HS-5 (cell line): Measurements from ENCODE around the gene CREB3L1.

Experiments used
- DNase-seq: peaks from one replicate; pipeline ENCODE4 v3.0.0-alpha.2; 2012; ENCODE audit warnings: low read depth

Gene CREB3L1

DNA sequence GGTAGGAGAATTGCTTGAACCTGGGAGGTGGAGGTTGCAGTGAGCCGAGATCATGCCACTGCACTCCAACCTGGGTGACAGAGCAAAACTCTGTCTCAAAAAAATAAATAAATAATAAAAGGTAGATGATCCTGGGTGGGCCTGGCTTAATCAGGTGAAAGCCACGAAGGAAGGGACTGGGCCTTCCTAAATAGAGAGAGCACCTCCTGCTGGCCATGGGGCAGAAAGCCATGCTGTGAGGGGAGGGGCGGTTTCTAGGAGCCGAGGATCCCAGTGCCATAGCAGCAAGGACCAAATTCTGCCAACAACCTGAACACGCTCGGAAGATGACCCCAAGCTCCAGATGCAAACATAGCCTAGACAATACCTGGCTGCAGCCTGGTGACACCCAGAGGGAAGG is 45.3 kb downstream of the CREB3L1 start:
- DNase-seq = no peak

- no peak for DNase-seq
Observed at GRCh38 chr11:46326813-46327416, 49.5 kb downstream of the CREB3L1 start.

GRCh38 chr11:46327829-46328228 is 50.4 kb downstream of the CREB3L1 start:
- DNase-seq = no peak

GRCh38 chr11:46330154-46330553 is 52.7 kb downstream of the CREB3L1 start:
- DNase-seq = no peak

DNA sequence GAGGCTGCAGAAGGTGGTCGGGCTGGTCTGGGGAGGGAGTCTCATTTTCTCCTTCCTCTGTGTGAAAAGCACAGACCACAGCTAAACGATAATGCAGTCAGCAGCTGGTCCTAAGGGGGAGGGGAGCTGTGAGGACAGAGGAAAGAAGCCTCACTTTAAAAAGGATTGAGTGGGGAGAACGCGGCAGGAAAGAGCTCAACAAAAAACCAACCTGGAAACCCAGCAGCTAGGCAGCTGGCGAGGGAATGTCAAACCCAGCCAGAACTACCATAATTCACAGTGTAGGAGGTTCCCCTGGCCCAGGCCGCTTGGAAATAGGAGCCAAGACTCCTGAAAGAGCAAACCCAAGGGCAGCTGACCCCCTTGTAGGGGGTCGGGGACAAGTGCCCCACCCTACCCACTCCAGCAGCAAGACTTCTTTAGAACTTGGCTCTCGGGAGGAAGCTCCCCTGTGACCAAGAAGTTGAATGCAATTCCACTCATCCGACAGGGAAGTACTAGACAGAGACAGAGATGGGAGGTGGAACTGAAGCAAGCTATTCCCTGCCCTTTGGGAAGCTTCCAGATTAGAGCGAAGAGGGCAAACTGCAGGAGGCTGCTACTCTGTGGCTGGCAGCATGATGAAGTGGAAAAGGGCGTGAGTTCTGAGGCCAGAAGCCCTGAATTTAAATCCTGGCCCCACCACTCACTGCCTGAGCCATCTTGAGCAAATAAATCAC is 53.3 kb downstream of the CREB3L1 start:
- no peak for DNase-seq

DNA sequence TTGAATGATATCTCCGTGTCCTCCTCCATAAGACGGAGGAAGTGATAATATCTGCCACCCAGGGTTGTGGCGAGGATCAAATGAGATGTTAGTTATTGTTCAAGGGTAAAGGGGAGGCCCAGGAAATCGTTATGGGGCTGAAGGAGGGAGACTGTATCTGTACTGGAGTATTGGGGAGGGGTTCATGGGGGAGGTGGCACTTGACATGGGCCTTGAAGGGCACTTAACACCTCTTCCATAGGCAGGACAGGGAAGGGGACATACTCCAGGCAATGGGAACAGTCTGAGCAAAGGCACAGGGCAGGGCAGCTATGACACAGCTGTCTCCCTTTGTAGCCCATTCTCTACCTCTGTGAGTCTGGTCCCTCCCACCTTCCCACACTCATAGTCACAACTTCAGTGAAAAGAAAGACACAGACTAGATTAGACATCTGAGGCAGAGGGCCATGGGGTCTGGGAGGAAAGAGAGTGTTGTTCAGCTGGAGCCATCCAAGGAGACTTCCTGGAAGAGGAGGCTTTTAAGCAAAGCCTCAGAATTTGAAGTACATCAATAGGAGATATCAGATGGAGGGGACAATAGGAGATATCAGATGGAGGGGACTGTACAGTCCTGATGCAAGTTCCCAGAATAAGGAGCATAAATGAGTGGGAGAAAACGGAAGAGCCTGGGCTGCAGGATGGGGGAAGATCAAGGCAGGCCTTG is 54.0 kb downstream of the CREB3L1 start:
- no peak for DNase-seq

GRCh38 chr11:46332093-46332567 is 54.7 kb downstream of the CREB3L1 start:
- no peak for DNase-seq

GRCh38 chr11:46332568-46333393 is 55.3 kb downstream of the CREB3L1 start:
- DNase-seq = no peak

DNA sequence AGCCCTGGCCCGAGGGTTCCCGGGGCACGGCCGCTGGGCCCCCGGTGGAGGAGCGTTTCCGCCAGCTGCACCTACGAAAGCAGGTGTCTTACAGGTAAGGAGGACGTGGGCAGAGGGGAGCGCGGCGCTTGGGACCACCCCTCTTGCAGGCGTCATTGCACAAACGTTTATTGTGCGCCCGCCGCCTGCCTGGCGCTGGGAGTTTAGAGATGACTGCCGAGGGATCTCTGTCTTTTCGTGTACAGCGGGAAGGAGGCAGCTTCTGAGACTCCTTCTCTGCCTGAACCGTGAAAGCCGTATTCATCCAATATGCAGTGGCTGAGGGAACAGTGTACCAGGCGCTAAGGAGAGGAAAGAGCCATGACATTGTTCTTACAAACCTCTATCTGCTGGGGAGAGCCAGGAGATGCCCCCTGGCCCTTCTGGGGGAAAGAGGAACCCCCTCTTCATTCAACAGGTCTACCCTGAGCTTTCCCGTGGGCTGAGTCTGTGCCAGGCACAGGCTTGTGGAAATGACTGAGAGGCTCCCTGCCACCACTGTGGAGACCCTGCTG is 56.0 kb downstream of the CREB3L1 start:
- DNase-seq = no peak

GRCh38 chr11:46334211-46334610 is 56.7 kb downstream of the CREB3L1 start:
- DNase-seq = no peak

DNA sequence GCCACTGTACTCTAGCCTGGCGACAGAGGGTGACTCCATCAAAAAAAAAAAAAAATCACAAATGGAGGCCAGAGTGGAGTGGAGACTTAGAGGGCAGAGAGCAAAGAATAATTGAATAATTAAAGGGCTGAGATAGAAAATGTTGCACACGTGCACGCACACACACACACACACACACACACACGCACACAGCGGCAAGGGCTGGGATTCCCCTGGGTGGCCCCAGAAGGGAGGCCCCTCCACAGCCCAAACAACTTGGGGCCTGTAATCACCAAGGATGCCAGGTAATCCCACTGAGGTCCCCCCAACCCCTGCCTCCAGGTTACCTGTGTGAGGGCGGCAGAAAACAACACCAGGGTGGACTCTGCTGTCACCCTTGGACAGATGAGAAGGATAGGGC is 57.8 kb downstream of the CREB3L1 start:
- DNase-seq = no peak

GRCh38 chr11:46335890-46336562 is 58.6 kb downstream of the CREB3L1 start:
- DNase-seq = no peak

- no peak for DNase-seq
Observed at GRCh38 chr11:46336563-46337180, 59.2 kb downstream of the CREB3L1 start.

- no peak for DNase-seq
Observed at GRCh38 chr11:46337626-46338345, 60.3 kb downstream of the CREB3L1 start.

DNA sequence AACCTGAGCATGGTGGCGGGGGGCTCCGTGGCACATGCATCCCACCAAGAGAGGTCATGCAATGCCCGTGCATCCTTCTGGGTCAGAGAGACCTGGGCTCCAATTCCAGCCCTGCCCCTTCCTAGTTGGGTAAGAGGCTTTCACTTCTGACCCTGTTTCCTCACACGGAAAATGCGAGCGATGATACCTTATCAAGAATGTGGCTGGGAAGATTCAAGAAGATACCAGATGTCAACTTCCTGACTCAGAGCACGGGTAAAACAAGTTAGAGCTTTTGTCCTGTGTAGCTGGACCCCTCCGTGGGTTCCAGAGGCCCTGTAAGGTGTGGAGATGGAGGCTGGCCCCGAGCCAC is 61.1 kb downstream of the CREB3L1 start:
- no peak for DNase-seq

- no peak for DNase-seq
Observed at GRCh38 chr11:46338988-46339666, 61.7 kb downstream of the CREB3L1 start.

- no peak for DNase-seq
Observed at GRCh38 chr11:46339816-46340215, 62.4 kb downstream of the CREB3L1 start.

DNA sequence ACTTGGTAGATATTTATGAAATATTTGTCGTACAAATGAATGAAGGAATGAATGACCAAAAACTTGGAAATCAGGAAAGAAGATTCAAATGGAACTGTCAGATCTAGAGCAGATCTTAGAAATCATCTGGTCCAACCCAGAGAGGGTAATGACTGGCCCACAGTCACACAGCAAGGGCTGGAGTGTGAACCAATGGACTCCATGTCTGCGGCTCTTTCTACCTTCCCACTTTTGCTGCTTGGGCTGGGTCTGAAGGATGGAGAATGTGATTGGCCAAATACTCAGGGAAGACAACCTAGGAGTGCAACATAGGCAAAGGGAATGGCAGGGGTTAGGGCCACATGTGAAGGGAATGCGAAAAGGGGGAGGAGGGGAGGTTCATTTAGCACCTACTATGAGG is 64.0 kb downstream of the CREB3L1 start:
- DNase-seq = no peak

DNA sequence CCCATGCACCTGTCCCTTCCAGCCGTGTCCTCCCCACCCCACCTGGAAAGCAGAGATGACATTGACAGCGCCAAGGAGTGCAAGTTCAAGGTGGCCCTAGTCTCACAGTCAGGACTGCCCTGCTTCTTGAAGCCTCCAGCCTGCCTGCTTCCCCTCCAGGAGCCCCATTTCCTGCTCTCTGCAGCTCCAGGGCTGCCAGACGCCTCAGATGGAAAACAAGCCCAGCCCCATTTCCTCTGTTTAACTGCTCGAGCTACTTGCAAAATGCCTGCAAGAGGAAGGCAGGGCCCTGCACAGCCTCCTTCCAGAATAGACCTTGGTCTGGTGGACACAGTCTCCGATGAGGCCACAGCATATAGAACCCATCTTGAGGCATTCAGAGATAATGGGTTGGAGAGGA is 64.8 kb downstream of the CREB3L1 start:
- no peak for DNase-seq

GRCh38 chr11:46343520-46343919 is 66.1 kb downstream of the CREB3L1 start:
- DNase-seq = no peak
